GM12874 (cell line): Measurements from ENCODE around the gene CFAP54.

Experiments used
- CTCF ChIP-seq: IDR thresholded peaks from 2 replicates; pipeline ENCODE4 v1.5.1; 2011; ENCODE audit warnings: low read depth, mild to moderate bottlenecking, control low read depth, low read length, moderate library complexity; ENCODE audit not compliant: insufficient read depth

CFAP54 gene

GRCh38 chr12:96880220-96880619 lies 390.8 kb downstream of the CFAP54 start:
- TF ChIP-seq CTCF = no peak

- no peak for TF ChIP-seq CTCF
Measured at GRCh38 chr12:96881608-96882007, 392.2 kb downstream of the CFAP54 start.

- no peak for TF ChIP-seq CTCF
Measured at GRCh38 chr12:96882862-96883261, 393.5 kb downstream of the CFAP54 start.

GRCh38 chr12:96883571-96883970 lies 394.2 kb downstream of the CFAP54 start:
- TF ChIP-seq CTCF = no peak

GRCh38 chr12:96886998-96887677 lies 397.8 kb downstream of the CFAP54 start:
- no peak for TF ChIP-seq CTCF

- TF ChIP-seq CTCF = no peak
Measured at GRCh38 chr12:96889273-96889933, 400.0 kb downstream of the CFAP54 start.

- TF ChIP-seq CTCF = no peak
Measured at GRCh38 chr12:96890331-96890730, 401.0 kb downstream of the CFAP54 start.
